GM12878 (cell line): ENCODE measurements around the gene LRRC40. TPM values are rescaled to one million over a fixed set of nuclear protein-coding genes. Genes with fewer than 3 reads are reported as not detected.

Experiments
- ATAC-seq: fragments of 200-7000 bp; cut with Tn5 transposase; 3 replicates; pipeline ENCODE4 v1.9.1; 2020; ENCODE audit warnings: mild to moderate bottlenecking, moderate library complexity
- BruUV-seq: library from RNA; stranded (reverse); fragments of 400-500 nt; replicated peaks from 2 replicates; lab custom pipeline; 2021; lab: Mats Ljungman, UMichigan
- CTCF ChIA-PET: fragments of 300-600 bp; sonication (Branson Sonifier 250); formaldehyde crosslinking; extraction: SDS; loops from one replicate; lab custom pipeline; 2021; ENCODE audit warnings: inconsistent platforms; lab: Yijun Ruan, JAX
- POLR2A ChIA-PET: fragments of 350-600 bp; formaldehyde crosslinking; extraction: SDS; loops from one replicate; lab custom pipeline; 2021; ENCODE audit warnings: inconsistent platforms; lab: Charles Lee
- RAD21 ChIA-PET: fragments of 300-600 bp; sonication (Branson Sonifier 250); formaldehyde crosslinking; loops from one replicate; lab custom pipeline; 2023; ENCODE audit warnings: antibody characterized with exemption; ENCODE audit not compliant: unreplicated experiment; lab: Charles Lee
- SMC1A ChIA-PET: fragments of 300-600 bp; sonication (Branson Sonifier 250); formaldehyde crosslinking; loops from one replicate; lab custom pipeline; 2023; ENCODE audit not compliant: unreplicated experiment, uncharacterized antibody; lab: Charles Lee
- DNase-seq: peaks from one replicate; pipeline ENCODE4 v3.0.0-alpha.2; 2011; ENCODE audit warnings: low read depth, low spot score
- FAIRE-seq: peaks from 3 replicates; lab custom pipeline; 2011; peaks lifted over from hg19 to GRCh38; lab: Jason Lieb, UNC
- H2AFZ ChIP-seq: 2 replicates; pipeline ENCODE4 v1.6.0; 2011; ENCODE audit warnings: low read depth, low read length, control low read depth; ENCODE audit not compliant: control insufficient read depth
- H3K27ac ChIP-seq: 2 replicates; pipeline ENCODE4 v1.5.1; 2011; ENCODE audit warnings: control low read depth; ENCODE audit not compliant: control insufficient read depth, insufficient read depth
- H3K27me3 ChIP-seq, 2 experiments: replicated peaks in 1 of 2; 2 replicates each; pipeline versions ENCODE4 v1.6.0 to v1.6.1; 2011; ENCODE audit warnings: low read length in 1 of 2; ENCODE audit not compliant: control insufficient read depth in 2 of 2, insufficient read depth in 2 of 2
- H3K36me3 ChIP-seq, 2 experiments: 2 replicates each; pipeline ENCODE4 v1.5.1; 2011; ENCODE audit warnings: low read length in 1 of 2; ENCODE audit not compliant: control insufficient read depth in 2 of 2, insufficient read depth in 2 of 2
- H3K4me1 ChIP-seq: 2 replicates; pipeline ENCODE4 v1.6.1; 2011; ENCODE audit warnings: mild to moderate bottlenecking, low read length, moderate library complexity, mixed read lengths; ENCODE audit not compliant: control insufficient read depth, insufficient read depth
- H3K4me2 ChIP-seq: 2 replicates; pipeline ENCODE4 v1.6.0; 2011; ENCODE audit warnings: control low read depth; ENCODE audit not compliant: control insufficient read depth, insufficient read depth
- H3K4me3 ChIP-seq: fragments of 200-600 bp; sonication (generic); 2 replicates; pipeline ENCODE4 v1.5.1; 2016
- H3K79me2 ChIP-seq: 2 replicates; pipeline ENCODE4 v1.6.0; 2011; ENCODE audit warnings: low read length; ENCODE audit not compliant: control insufficient read depth, insufficient read depth
- H3K9ac ChIP-seq: 2 replicates; pipeline ENCODE4 v1.8.0; 2011; ENCODE audit warnings: low read length, control low read depth, mixed read lengths; ENCODE audit not compliant: control insufficient read depth, insufficient read depth
- H3K9me3 ChIP-seq: replicated peaks from 3 replicates; pipeline ENCODE4 v1.5.1; 2011; ENCODE audit warnings: mild to moderate bottlenecking, low read length; ENCODE audit not compliant: control insufficient read depth, insufficient read depth
- H4K20me1 ChIP-seq: 2 replicates; pipeline ENCODE4 v1.6.0; 2011; ENCODE audit not compliant: control insufficient read depth, insufficient read depth
- ATF2 ChIP-seq: IDR thresholded peaks from 2 replicates; pipeline ENCODE4 v1.6.1; 2012; ENCODE audit warnings: low read length, inconsistent platforms
- CBX3 ChIP-seq: fragments of 200-600 bp; sonication (generic); IDR thresholded peaks from 2 replicates; pipeline ENCODE4 v1.6.1; 2016; ENCODE audit warnings: low read depth, borderline replicate concordance
- CREM ChIP-seq: IDR thresholded peaks from 2 replicates; pipeline ENCODE4 v1.6.1; 2014; ENCODE audit warnings: antibody characterized with exemption, low read depth
- GATAD2B ChIP-seq: fragments of 450-650 bp; conservative IDR thresholded peaks from 2 replicates; pipeline ENCODE4 v1.6.1; 2017; ENCODE audit warnings: low read depth, mild to moderate bottlenecking, moderate library complexity
- RAD51 ChIP-seq: fragments of 450-650 bp; IDR thresholded peaks from 2 replicates; pipeline ENCODE4 v1.6.1; 2016; ENCODE audit warnings: moderate library complexity, mild to moderate bottlenecking, inconsistent platforms
- SRF ChIP-seq, 2 experiments: IDR thresholded peaks; 2 replicates each; pipeline ENCODE4 v1.6.1; 2011; ENCODE audit warnings: low read depth in 2 of 2, low read length in 2 of 2, mild to moderate bottlenecking in 1 of 2, moderate library complexity in 1 of 2
- TBL1XR1 ChIP-seq: IDR thresholded peaks from 2 replicates; pipeline ENCODE4 v1.6.1; 2012; ENCODE audit warnings: low read depth, low read length, improper control_type of control experiment
- ZBTB11 ChIP-seq: fragments of 450-650 bp; formaldehyde crosslinking; IDR thresholded peaks from 2 replicates; pipeline ENCODE4 v1.5.0; 2022; ENCODE audit warnings: mild to moderate bottlenecking, missing genetic modification characterization
- ZNF384 ChIP-seq: IDR thresholded peaks from 2 replicates; pipeline ENCODE4 v1.6.1; 2012; ENCODE audit warnings: low read depth, mild to moderate bottlenecking, low read length, improper control_type of control experiment, borderline replicate concordance
- WGBS: methylation state at CpG from one replicate; pipeline ENCODE4 v1.1.6; 2016; ENCODE audit warnings: low lambda C conversion rate; ENCODE audit not compliant: insufficient replicate concordance, insufficient coverage; ENCODE audit errors: missing lambda C conversion rate; 5-methylcytosine and 5-hydroxymethylcytosine counted together
- in situ Hi-C: fragments of 300-500 bp; cut with MboI; formaldehyde crosslinking; loops from 9 replicates; pipeline ENCODE4 v1.14.3; 2018; ENCODE audit warnings: mixed read lengths
- intact Hi-C: fragments of 100-400 bp; cut with micrococcal nuclease; formaldehyde crosslinking; loops from one replicate; pipeline ENCODE4 v1.14.2; 2022; ENCODE audit not compliant: unreplicated experiment
- polyA plus RNA-seq, 11 experiments: library from polyadenylated mRNA; depleted of rRNA in 4 of 11; unstranded in 6 of 11; stranded (reverse) in 5 of 11; fragments of >200 nt; fragmentation: Nextera tagmentation in 4 of 11; fragmentation: Illumina TruSeq in 1 of 11; extraction: Ambion mirVana in 4 of 11; extraction: Trizol in 1 of 11; gene quantifications; 1 replicate in 1 of 11; 2 replicates in 10 of 11; pipeline versions ENCODE4 v1.2.1 to v1.2.3, GENCODE V29; 2011 to 2016; ENCODE audit warnings: inconsistent platforms in 2 of 11, missing spikeins in 2 of 11, low read depth in 1 of 11
- total RNA-seq, 4 experiments: library from RNA; depleted of rRNA in 3 of 4; stranded (reverse); fragments of >200 nt in 3 of 4; fragmentation: Illumina TruSeq in 1 of 4; extraction: Trizol in 1 of 4; gene quantifications; 2 replicates each; pipeline versions ENCODE4 v1.2.1 to v1.2.3, GENCODE V29; 2013 to 2021

The LRRC40 gene
- total and polyA plus RNA-seq, 10 of the 15 experiments (the other 5 are each of a cell fraction or from before 2014, with no cell fraction given) = 19.5 to 44.3 (median 30.9) TPM

GRCh38 chr1:70204600-70204999, 779 bp downstream of the LRRC40 start:
- H4K20me1 ChIP-seq = no peaks in the 10 kb centered on the region
- RAD21 ChIA-PET = interaction anchor here (1.3 kb wide), 1 partner anchor 23 kb away, joined by 3 read pairs; no protein-coding TSS in a partner anchor
- peaks cover 4% of the 10 kb centered on the region; the same call in 1 of the 2 replicates for H3K4me1 ChIP-seq
- no peak for DNase-seq
- SMC1A ChIA-PET = interaction anchor here (1.0 kb wide), 2 partner anchors 14 to 301 kb away, joined by 3 to 4 read pairs; no protein-coding TSS in a partner anchor
- H3K9ac ChIP-seq = peak overlapping the region; percentile 83
- no peak overlapping the region; the same call in 1 of the 2 replicates for H2AFZ ChIP-seq
- POLR2A ChIA-PET = interaction anchor here (1.2 to 3.3 kb wide), 2 partner anchors 14 to 16 kb away, joined by 5 to 21 read pairs; partner anchors contain the start of gene SRSF11
- intact Hi-C loops = loop anchor here (2.0 to 10.0 kb wide), 2 partner anchors 210 to 876 kb away; partner anchors contain the start of genes CTH and ZRANB2
- peak overlapping the region; percentile 52 for H3K4me2 ChIP-seq
- peak overlapping the region; percentile 83 for H3K4me3 ChIP-seq
- no peak for FAIRE-seq
- TF ChIP-seq ATF2 = no peak
- TF ChIP-seq TBL1XR1 = no peak
- no peak for TF ChIP-seq ZBTB11 (CRISPR knock-in tag)
- TF ChIP-seq SRF (IDR thresholded peaks at IDR 0.05; ENCODE audit: low read depth in 2 of 2, low read length in 2 of 2) = no peak
- TF ChIP-seq RAD51 = no peak
- no peak for TF ChIP-seq CREM
- TF ChIP-seq GATAD2B = no peak
- no peak for TF ChIP-seq ZNF384
- TF ChIP-seq CBX3 = no peak
- TF ChIP-seq, all 136 proteins: peak for 0
- 3% methylated on average over 4 of the region's 4 CpGs for WGBS
- CTCF ChIA-PET = interaction anchor here (1.4 kb wide), 1 partner anchor 23 kb away, joined by 3 read pairs; no protein-coding TSS in a partner anchor
- Histone ChIP-seq H3K9me3 (no peaks in the 10 kb centered on the region), H3K27ac (no peak overlapping the region), H3K36me3 (no peaks in the 10 kb centered on the region; a peak in 1 of 4 replicates), H3K27me3 (no peaks in the 10 kb centered on the region), H3K79me2 (peaks cover 91% of the 10 kb centered on the region)
- in situ Hi-C loops = no loop called here
- BruUV-seq = no TSS peak
- peak; percentile 8; the same call in 2 of the 3 replicates for ATAC-seq
